NK-92 (cell line): ENCODE data around the gene JAZF1.

Source experiments
- DNase-seq: peaks from one replicate; lab custom pipeline; 2025; ENCODE audit not compliant: unreplicated experiment; lab: John Stamatoyannopoulos, UW

Gene JAZF1

GRCh38 chr7:27799212-27799611 is 381.4 kb downstream of the JAZF1 start:
- no peak for DNase-seq

GRCh38 chr7:27795977-27796376 is 384.6 kb downstream of the JAZF1 start:
- no peak for DNase-seq

GRCh38 chr7:27793780-27794179 is 386.8 kb downstream of the JAZF1 start:
- DNase-seq, result no peak

GRCh38 chr7:27788437-27788836 is 392.2 kb downstream of the JAZF1 start:
- DNase-seq, result no peak

GRCh38 chr7:27784399-27785053 is 396.1 kb downstream of the JAZF1 start:
- DNase-seq, result no peak

GRCh38 chr7:27782849-27783248 is 397.7 kb downstream of the JAZF1 start:
- no peak for DNase-seq

- DNase-seq, result no peak
Measured at GRCh38 chr7:27781188-27781587, 399.4 kb downstream of the JAZF1 start.
